Uterus (tissue), 2 donors: ENCODE data around the gene HS3ST3A1.

Experiments
- CTCF ChIP-seq, 4 experiments: fragments of 200-600 bp in 2 of 4; fragments of 450-650 bp in 2 of 4; sonication (generic) in 2 of 4; IDR thresholded peaks; one replicate each; pipeline ENCODE4 v1.5.1; 2016 to 2019; ENCODE audit warnings: antibody characterized with exemption in 4 of 4, mild to moderate bottlenecking in 2 of 4, moderate library complexity in 1 of 4
- POLR2A ChIP-seq, 2 donors: fragments of 450-650 bp; IDR thresholded peaks; one replicate each; pipeline ENCODE4 v1.6.1; 2016; ENCODE audit warnings: antibody characterized with exemption in 2 of 2, mild to moderate bottlenecking in 1 of 2, moderate library complexity in 1 of 2

- no peak for TF ChIP-seq CTCF (IDR thresholded peaks at IDR 0.05)
- no peak for TF ChIP-seq POLR2A (IDR thresholded peaks at IDR 0.05)
Measured at GRCh38 chr17:13520899-13521572, 80.7 kb downstream of the HS3ST3A1 start.
